ENCODE data around the gene PEMT.

Gene PEMT

GRCh38 chr17:17569691-17570090, 21.8 kb downstream of the PEMT start:
- DNase-seq: no peak

GRCh38 chr17:17568772-17569195, 22.7 kb downstream of the PEMT start:
- no peak for DNase-seq

- DNase-seq: no peak
Observed at GRCh38 chr17:17567631-17568030, 23.9 kb downstream of the PEMT start.

- no peak for DNase-seq
Observed at GRCh38 chr17:17566896-17567513, 24.5 kb downstream of the PEMT start.

- no peak for DNase-seq
Observed at GRCh38 chr17:17565471-17566339, 25.8 kb downstream of the PEMT start.

- DNase-seq: no peak
Observed at GRCh38 chr17:17564896-17565295, 26.6 kb downstream of the PEMT start.

- no peak for DNase-seq
Observed at GRCh38 chr17:17564323-17564722, 27.2 kb downstream of the PEMT start.

- no peak for DNase-seq
Observed at GRCh38 chr17:17563530-17563929, 28.0 kb downstream of the PEMT start.

GRCh38 chr17:17562146-17562511, 29.4 kb downstream of the PEMT start:
- DNase-seq: no peak

GRCh38 chr17:17561408-17562145, 29.9 kb downstream of the PEMT start:
- DNase-seq: no peak

- DNase-seq: no peak
Observed at GRCh38 chr17:17560975-17561374, 30.5 kb downstream of the PEMT start.

- DNase-seq: no peak
Observed at GRCh38 chr17:17560167-17560566, 31.3 kb downstream of the PEMT start.

GRCh38 chr17:17559164-17559563, 32.3 kb downstream of the PEMT start:
- DNase-seq: no peak

GRCh38 chr17:17558431-17558830, 33.1 kb downstream of the PEMT start:
- no peak for DNase-seq

- DNase-seq: no peak
Observed at GRCh38 chr17:17557796-17558195, 33.7 kb downstream of the PEMT start.

GRCh38 chr17:17556671-17557070, 34.8 kb downstream of the PEMT start:
- no peak for DNase-seq

GRCh38 chr17:17555906-17556305, 35.6 kb downstream of the PEMT start:
- no peak for DNase-seq

- no peak for DNase-seq
Observed at GRCh38 chr17:17555151-17555550, 36.4 kb downstream of the PEMT start.

GRCh38 chr17:17554266-17554665, 37.2 kb downstream of the PEMT start:
- no peak for DNase-seq

GRCh38 chr17:17553217-17554195, 38.0 kb downstream of the PEMT start:
- DNase-seq: no peak

- DNase-seq: no peak
Observed at GRCh38 chr17:17552351-17553216, 38.9 kb downstream of the PEMT start.

- no peak for DNase-seq
Observed at GRCh38 chr17:17551361-17551760, 40.1 kb downstream of the PEMT start.
